Activated T-cell treated with anti-CD3 and anti-CD28 coated beads, Interleukin-2, amount 50 U/mL, for 1 hour (primary cell): ENCODE results near the gene NCMAP.
"Not testable (repeated sequence)": the region's sequence is repeated elsewhere in the genome, so short reads cannot be mapped to it uniquely, and the experiment has no call there.

Experiments used
- DNase-seq: peaks from one replicate; pipeline ENCODE4 v3.0.0-alpha.2; 2020

The NCMAP gene

GRCh38 chr1:24544239-24544638, 11.6 kb upstream of the NCMAP start:
- DNase-seq, result no peak

DNA sequence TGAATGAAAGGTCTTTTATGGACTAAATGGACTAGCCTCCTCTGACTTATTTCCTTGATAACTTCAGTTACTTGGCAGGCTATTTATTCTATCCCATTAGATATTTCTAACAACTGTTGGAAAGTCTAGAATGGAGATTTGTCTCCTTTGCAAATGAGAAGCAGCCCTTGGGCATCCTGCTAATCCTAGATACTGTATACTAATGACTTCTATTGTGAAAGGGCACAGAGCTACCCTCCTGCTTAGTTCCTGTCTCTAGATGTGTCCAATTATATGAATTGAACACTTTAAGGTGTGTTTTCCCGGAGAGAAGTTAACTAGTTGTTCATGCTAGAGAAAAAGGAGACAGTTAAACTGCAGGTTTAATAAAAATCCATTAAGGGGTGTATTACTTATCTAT, 10.2 kb upstream of the NCMAP start:
- no peak for DNase-seq

GRCh38 chr1:24547195-24547594, 8.7 kb upstream of the NCMAP start:
- DNase-seq, result no peak

GRCh38 chr1:24548070-24548469, 7.8 kb upstream of the NCMAP start:
- DNase-seq, result no peak

GRCh38 chr1:24549210-24549609, 6.7 kb upstream of the NCMAP start:
- DNase-seq, result not testable (repeated sequence)

GRCh38 chr1:24551290-24551959, 4.5 kb upstream of the NCMAP start:
- DNase-seq, result no peak

DNA sequence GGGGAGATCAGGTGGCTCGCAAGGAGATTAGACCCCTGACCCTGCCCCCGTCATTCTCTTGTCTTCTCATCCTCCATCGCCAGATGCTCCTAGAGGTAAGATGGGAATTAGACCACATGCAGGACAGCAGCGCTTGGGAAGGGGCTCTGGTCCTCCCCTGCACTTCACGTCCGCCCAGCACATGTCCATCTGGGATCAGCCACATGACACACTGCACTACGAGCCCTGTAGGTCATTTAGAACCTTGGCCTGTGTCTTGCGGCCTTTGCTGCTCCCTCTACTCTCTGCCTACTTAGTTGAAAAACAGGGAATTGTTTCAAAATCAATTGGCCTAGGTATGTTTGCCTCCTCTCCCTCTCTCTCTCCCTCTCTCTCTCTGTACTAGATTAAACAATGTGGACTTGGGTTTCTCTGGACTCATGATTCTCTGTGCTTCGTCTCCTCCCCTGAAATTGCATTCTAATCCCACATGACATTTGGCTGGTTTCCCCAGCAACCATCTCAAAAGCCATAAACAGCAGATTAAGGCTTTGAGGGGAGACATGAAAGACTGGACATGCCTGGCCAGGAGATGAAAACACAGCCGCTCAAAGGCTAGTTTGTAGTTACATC, 3.8 kb upstream of the NCMAP start:
- no peak for DNase-seq

DNA sequence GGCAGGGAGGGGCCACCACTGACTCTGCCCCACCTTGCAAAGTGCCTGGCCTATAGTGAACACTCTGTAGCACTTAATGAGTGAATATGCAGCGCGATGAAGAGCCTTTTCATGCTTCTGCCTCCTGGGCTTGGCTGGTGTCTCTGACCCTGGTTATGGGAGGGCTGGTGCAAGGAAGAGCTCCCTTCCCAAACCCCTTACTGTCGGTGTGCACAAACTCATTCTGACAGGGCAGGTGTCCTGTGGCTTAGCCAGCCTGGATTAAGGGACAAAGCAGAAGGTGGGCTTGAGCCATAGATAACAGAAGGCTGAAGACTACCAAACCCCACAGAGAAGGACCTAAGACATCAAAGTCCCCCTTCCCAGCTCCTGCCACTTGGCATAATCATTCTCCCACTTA, 2.0 kb upstream of the NCMAP start:
- DNase-seq, result no peak

GRCh38 chr1:24554714-24555113, 1.2 kb upstream of the NCMAP start:
- no peak for DNase-seq

DNA sequence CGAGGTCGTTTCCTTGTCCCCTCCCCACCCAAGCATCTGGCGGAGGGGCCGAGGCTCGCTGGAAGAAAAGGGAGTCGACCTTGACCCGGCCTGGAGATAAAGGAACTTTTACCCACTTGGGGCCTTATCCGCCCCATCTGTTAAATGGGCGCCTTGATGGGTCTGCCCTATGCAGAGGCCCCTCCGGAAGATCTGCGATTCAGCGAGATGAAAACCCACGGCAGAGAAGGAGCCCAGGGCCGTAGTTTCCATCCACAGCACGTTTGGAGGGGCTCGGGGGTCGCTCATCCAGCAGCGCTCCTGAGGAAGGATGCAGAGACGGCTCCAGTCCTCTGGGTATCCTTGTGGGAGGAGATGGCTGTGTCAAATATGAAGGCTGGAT, 518 bp downstream of the NCMAP start:
- DNase-seq, result no peak

DNA sequence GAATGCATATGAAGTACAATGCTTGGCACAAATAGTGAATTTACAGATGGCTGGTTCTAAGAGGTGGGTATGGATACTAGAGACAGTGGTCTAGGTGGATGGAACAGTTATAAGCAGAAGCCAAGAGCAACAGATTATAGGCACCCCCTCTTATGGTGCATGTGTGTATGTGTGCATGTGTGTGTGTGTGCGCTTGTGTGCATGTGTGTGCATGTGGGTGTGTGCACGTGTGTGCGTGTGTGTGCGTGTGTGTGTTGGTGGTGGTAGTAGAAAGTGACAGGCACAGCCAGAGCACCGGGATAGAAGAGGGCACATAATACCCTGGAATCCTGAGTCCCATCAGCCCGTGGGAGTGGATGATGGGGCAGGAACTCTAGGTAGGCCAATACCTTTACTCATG, 1.3 kb downstream of the NCMAP start:
- DNase-seq, result no peak

GRCh38 chr1:24557711-24558131, 1.8 kb downstream of the NCMAP start:
- DNase-seq, result no peak

DNA sequence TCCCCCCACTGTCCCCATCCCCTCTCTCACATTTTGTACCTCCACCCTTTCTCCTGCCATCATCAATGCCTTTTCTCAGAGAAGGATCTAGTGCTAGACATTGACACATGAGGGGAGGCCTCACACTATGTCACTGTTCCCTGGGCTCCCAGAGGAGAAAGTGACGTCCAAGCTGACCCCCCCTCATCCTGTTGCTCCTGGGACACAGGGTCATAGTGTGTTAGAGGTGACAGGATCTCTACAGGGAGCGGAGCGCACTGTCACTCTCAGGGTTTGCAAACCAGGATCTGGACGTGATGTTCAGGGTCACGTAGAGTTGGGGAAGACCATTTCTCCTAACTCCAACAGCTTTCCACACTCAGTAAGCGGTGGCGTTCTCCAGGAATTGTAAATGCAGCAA, 2.6 kb downstream of the NCMAP start:
- DNase-seq, result no peak

GRCh38 chr1:24558902-24559791, 3.3 kb downstream of the NCMAP start:
- no peak for DNase-seq

DNA sequence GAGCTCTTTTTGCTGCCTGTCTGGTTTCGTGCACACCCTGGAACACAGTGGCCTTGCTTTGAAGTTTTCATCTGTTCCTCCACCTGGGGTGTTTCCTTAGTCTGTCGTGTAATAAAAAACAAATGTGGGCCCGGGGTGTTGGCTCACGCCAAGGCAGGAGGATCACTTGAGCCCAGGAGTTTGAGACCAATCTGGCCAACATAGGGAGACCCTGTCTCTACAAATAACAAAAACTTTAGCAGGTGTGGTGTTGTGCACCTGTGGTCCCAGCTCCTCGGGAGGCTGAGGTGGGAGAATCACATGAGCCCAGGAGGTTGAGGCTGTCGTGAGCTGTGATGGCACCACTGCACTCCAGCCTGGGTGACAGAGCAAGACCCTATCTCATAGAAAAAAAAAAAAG, 4.5 kb downstream of the NCMAP start:
- no peak for DNase-seq

DNA sequence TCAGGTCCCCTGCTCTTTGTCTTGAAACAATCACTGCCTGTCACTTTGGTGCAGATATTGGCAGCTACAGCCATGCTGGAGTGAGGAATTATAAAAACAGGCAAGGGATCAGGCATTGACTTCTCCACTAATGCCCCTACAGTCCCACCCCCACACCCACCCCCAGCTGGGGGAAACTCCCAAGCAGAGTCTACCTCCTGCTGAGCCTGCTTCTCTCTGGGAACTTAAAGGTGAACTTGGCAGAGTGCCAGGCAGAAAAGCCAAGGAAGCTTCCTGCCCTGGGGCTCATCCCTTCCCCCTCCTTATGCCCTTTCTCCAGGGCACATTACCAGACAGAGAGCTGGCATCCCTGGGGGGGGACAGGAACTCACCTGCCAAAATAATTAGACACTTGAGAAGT, 6.7 kb downstream of the NCMAP start:
- no peak for DNase-seq

GRCh38 chr1:24564695-24565094, 8.8 kb downstream of the NCMAP start:
- no peak for DNase-seq

DNA sequence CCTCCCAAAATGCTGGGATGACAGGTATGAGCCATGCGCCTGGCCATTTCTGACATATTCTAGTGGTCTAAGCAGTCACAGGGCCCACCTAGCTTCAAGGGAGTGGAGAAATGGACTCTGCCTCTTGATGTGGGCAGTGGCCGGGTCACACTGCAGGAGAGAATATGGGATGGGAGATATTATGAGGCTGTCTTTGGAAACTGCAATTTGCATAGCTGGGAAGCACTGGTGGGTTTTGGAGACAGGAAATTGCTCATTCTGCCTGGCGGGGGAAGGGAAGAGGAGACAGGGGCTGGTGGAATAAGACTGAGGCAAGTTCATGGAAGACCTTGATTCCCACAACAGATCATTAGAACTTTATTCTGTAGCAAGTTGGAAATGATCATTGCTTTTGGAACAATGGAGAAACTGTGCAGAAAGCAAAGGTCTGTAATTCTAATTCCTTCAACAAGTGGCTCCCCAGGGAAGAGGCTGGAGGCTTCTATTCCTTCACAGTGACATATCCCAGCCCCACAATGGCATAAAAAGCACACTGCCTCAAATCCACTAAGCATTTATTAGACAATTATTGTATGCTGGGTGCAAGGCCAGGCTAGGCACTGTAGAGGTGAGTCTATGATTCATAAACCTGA, 10.5 kb downstream of the NCMAP start:
- DNase-seq, result no peak

DNA sequence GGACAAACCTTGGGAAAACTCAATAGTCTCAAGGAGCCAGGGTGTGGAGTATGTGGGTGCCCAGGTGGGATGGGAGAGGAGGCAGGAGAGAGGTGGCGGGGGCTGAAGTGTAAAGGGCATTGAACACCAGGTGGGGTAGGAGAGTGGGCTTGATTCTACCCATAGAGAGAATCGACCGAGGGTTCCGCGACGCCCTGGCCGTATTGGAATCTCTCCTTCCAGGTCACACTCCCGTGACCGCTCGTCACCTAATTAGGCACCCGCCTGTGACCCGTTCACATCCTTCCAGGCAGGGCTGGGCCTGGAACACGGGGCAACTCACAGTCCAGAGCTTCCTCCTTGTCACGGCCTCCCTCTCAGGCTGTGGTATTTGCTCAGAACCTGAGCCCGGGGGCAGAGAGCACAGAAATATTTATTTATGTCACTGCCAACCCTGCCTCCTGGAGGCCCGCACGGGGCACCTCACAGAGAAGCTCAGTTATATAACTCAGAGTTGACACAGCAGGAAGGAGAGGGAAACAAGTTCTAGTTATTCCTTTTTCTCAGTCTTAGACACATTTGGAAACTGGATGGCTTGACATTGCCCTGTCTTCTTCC, 12.0 kb downstream of the NCMAP start:
- no peak for DNase-seq

DNA sequence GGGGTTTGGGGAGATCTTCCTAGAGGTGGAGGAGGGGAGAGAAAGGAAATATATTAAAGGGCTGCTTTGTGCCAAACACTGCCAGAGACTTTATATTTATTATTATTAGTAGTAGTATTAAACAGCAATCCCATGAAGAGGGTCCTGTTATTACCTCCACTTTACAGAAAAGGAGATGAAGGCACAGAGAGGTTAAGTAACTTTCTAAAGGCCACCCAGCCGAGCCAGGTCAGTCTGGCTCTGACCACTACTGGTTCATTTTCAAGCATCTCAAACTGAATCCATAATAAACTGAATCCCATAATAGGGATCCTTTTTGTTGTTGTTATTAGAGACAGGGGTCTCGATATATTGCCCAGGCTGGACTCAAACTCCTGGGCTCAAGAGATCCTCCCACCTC, 12.6 kb downstream of the NCMAP start:
- no peak for DNase-seq

- DNase-seq, result no peak
These were observed 14.6 kb downstream of the NCMAP start for GRCh38 chr1:24570265-24571125.

DNA sequence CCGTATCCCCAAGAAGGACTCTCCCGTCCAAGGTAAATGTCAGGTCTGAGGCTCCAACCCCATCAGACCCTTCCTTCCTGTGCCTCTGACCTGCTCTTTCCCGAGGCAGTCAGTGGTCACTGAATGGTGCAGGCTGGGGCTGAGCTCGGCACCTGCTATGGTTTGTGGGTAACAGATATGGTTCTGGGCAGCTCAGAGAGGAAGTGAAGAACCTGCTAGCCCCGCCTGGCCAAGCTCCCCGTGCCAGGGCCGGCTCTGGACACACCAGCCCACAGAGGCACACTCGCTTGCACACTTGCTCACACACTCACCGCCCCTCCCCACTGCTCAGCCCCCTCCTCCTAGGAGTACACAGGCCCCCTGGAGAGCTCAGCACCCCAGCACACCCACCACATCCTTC, 16.4 kb downstream of the NCMAP start:
- DNase-seq, result no peak
